ENCODE data around the gene TCOF1.
A peak's percentile ranks its signal among the peaks of the same experiment; 100 is the strongest.

Gene TCOF1

GRCh38 chr5:150434464-150434863, 77.0 kb downstream of the TCOF1 start:
- no peak for DNase-seq

GRCh38 chr5:150436141-150436680, 78.7 kb downstream of the TCOF1 start:
- peak; percentile 79 for DNase-seq

- no peak for DNase-seq
Measured at GRCh38 chr5:150438873-150439546, 81.5 kb downstream of the TCOF1 start.

GRCh38 chr5:150440948-150441812, 83.7 kb downstream of the TCOF1 start:
- DNase-seq = no peak

- DNase-seq = no peak
Measured at GRCh38 chr5:150441813-150442698, 84.6 kb downstream of the TCOF1 start.

GRCh38 chr5:150442699-150443080, 85.2 kb downstream of the TCOF1 start:
- no peak for DNase-seq

GRCh38 chr5:150443242-150444075, 86.0 kb downstream of the TCOF1 start:
- DNase-seq = no peak

GRCh38 chr5:150444770-150445169, 87.3 kb downstream of the TCOF1 start:
- DNase-seq = no peak

GRCh38 chr5:150446088-150446487, 88.6 kb downstream of the TCOF1 start:
- no peak for DNase-seq

- no peak for DNase-seq
Measured at GRCh38 chr5:150446583-150446982, 89.1 kb downstream of the TCOF1 start.

- DNase-seq = no peak
Measured at GRCh38 chr5:150447188-150447587, 89.7 kb downstream of the TCOF1 start.

- DNase-seq = no peak
Measured at GRCh38 chr5:150448334-150448733, 90.8 kb downstream of the TCOF1 start.

GRCh38 chr5:150448952-150449516, 91.5 kb downstream of the TCOF1 start:
- DNase-seq = no peak

Measured in NCI-H1092 treated with DMSO at 0.1 percent for 48 hours (cell line).